Measurements from ENCODE around the gene TIGD6. TPM values are rescaled to one million over a fixed set of nuclear protein-coding genes. Genes with fewer than 3 reads are reported as not detected.

The TIGD6 gene
- polyA plus RNA-seq, 4 donors = 5.6 to 7.5 (median 6.8) TPM

- no peak for DNase-seq (ENCODE audit: low read depth in 4 of 4, low spot score in 2 of 4)
Measured at GRCh38 chr5:150017226-150018005, 17.0 kb upstream of the TIGD6 start.

DNA sequence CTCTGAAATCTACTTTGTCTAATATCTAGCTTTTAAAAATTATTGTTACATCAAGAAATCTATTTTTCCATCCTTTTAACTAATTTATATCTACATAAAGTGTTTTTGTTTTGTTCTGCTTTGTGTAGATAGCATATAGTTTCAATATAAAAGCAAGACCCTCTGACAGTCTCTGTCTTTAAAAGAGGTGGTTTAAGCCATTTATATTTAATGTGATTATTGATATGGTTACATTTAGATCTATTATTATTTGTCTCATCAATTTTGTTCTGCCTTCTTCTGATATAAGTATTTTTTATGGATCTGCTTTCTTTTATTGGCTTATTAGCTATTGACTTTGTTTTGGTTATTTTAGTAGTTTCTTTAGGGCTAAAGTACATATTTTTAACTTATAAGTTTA, 16.1 kb upstream of the TIGD6 start:
- DNase-seq (ENCODE audit: low read depth in 4 of 4, low spot score in 2 of 4) = no peak

GRCh38 chr5:150015415-150015814, 15.0 kb upstream of the TIGD6 start:
- no peak for DNase-seq (ENCODE audit: low read depth in 4 of 4, low spot score in 2 of 4)

DNA sequence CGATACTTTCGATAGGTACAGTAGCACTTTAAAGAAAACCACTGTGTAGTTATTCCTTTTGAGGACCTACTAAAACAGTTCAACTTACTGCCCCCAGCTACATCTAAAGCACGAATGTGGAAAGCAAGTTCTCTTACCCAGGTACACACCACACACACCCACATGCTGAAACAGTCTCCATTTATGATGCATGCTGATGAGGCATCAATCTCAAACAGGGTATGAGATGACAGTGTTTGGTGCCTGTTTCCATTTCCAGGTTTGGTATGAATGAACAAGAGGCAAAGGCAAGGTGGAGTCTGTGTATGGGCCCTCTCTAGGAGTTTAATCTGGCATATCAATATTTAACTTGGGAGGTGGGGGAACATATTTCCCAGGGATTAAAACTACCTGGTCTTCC, 14.0 kb upstream of the TIGD6 start:
- no peak for DNase-seq (ENCODE audit: low read depth in 4 of 4, low spot score in 2 of 4)

GRCh38 chr5:150013931-150014330, 13.5 kb upstream of the TIGD6 start:
- no peak for DNase-seq (ENCODE audit: low read depth in 4 of 4, low spot score in 2 of 4)

- no peak for DNase-seq (ENCODE audit: low read depth in 4 of 4, low spot score in 2 of 4)
Measured at GRCh38 chr5:150009671-150010387, 9.4 kb upstream of the TIGD6 start.

DNA sequence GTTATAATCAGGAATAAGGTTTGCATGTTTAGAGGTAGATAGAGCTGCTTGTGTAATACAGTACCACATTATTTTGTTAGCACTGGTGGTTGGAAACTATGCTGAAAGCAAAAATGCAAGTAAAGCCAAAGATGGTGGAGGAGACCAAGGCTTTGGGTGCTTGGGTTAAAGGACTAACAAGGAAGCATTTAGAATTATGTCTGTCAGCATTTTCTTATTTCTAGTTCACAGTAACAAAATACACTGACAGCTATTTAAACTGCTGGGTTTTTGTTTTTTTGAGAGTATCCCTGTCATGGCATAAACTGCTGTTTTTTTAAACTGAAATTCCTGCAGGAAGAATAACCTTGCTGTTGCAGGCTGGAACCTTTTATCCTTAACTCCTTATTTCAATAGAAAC, 6.6 kb upstream of the TIGD6 start:
- no peak for DNase-seq (ENCODE audit: low read depth in 4 of 4, low spot score in 2 of 4)

DNA sequence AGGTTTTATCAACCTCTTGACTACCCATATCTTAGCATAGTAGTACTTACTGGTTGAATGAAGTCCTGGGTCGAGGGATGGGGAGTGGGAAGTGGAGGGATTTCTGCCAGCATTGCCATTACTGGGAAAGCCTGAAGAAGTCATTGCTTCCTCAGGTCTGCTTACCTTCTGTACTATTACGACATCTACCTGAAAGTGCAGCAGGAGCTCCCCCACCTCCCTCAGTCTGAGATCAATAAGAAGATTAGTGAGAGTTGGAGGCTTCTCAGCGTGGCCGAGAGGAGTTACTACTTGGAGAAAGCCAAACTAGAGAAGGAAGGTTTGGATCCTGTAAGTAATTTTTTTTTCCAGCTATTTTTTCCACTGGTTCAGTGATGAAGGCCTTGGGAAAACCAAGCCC, 5.9 kb upstream of the TIGD6 start:
- DNase-seq (ENCODE audit: low read depth in 4 of 4, low spot score in 2 of 4) = no peak

DNA sequence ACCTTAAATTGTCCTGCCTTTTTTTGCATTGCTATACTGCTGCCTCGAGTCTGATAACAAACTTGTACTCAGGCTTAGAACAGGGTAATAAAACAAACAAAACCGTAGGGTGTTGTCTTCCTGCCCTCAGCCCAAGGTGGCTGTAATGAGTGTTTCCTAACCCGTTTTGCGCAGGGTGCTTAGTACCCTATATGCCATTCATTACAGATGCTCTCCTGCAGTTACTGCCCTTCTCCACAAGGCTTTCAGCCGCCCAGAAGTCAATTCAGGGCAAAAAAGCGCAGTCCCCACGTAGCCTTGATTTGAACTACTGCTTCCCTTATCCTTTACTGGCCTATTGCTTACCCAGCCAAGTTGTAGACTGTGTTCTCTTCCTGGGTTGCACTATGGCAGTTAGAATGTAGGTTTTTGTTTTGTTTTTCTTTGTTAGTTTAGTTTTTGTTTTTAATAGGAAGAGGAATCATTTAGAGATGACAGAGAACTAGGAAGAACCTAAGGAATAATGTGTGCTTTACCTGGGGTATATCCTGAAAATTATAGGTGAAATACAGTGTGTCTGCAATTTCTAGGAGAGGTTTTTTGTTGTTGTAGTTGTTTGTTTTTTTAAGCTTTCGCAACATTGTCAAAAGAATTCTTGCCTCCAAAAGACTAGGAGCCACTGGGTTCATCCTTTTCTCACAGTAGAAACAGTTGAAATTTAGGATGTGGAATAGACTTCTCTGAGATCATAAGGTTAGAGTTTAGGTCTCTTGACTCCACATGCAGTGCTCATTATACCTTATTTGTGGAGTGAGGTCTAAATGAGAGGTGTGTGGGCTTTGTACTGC, 1.4 kb upstream of the TIGD6 start:
- DNase-seq (ENCODE audit: low read depth in 4 of 4, low spot score in 2 of 4) = no peak

- DNase-seq (ENCODE audit: low read depth in 4 of 4, low spot score in 2 of 4) = no peak
Measured at GRCh38 chr5:150000990-150001659, 671 bp upstream of the TIGD6 start.

- no peak for DNase-seq (ENCODE audit: low read depth in 4 of 4, low spot score in 2 of 4)
Measured at GRCh38 chr5:149999866-150000255, 593 bp downstream of the TIGD6 start.

DNA sequence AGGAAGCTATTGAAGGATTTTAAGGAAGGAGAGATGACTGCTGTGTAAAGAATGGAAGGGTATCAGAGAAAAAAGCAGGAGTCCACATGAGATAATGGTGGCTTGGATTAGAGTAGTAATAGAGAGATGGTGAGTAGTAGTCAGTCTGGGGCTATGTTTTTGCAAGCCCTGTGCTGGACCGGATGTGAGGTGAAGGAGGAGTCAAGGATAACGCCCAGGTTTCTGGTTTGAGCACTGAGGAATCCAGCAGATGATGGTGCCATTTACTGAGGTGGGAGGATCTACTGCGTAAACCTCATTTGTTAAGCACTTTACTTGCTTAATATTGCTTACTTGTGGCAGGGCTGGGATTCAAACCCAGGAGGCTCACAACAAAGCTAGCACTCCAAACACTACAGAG, 1.1 kb downstream of the TIGD6 start:
- DNase-seq (ENCODE audit: low read depth in 4 of 4, low spot score in 2 of 4) = no peak

GRCh38 chr5:149998281-149998680, 2.2 kb downstream of the TIGD6 start:
- DNase-seq (ENCODE audit: low read depth in 4 of 4, low spot score in 2 of 4) = no peak

DNA sequence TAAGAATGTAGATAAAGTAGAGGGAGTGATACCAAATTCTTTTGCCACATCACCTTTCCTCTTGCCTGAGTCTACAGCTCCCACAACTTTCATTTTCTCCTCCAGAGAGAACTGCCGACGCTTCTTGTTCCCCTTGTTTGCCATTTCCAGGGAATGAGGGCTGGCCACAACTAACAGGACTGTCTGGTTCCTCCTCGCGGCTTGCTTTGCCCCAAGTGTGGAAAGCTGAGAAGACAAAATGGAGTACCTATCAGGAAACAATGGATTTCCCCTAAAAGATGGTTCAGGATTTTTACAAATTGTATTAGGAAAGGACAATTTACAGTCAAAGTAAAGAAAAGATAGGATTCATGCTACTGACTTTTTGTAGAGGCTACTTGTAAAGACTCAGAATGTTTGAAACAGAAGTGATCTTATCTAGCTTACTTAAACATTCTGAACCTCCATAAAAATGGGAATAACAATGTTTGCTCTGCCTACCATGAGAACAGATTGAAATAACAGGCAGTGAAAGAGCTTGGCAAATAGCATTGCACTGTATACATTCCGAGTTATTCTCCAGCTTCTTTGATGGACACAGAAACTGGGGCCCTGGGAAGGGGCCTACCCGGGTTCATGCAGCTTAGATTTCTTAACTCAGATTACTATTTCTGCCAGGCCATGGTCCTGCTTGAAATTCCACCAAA, 4.1 kb downstream of the TIGD6 start:
- no peak for DNase-seq (ENCODE audit: low read depth in 4 of 4, low spot score in 2 of 4)

DNA sequence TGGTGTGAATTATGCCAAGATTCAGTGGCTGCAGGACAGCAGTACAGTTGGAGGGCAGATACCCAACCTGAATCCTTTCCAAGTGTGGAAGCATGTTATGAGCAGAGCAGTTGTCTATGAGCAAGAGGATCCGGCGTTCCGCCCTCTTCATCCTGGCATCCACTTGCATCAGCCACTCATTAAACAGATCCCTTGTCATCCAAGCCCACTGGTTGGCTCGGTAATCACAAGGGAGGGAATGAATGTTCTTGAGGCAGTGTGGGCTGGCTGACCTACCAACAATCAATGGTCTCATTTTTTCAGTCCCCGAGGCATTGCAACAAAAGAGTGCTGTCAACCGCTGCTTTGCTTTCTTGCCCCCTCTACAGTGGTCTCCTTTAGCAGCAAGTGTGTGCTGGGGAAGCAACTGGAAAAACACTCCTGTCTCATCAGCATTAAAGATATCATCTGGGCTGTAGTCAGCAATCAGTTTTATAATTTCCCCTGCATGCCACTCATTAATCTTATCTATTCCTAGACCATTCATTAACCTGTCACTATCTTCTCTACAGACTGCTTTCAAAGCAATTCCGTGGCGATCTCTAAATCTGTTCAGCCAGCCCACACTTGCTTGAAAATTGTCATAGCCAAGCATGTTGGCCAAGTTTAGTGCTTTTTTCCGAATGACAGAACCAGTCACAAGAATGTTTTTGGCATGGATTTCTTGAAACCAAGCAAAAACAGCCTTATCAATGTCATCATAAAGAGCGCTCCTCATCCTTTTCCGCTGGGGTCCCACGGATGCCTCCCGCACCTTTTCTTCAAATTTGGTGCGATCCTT, 4.9 kb downstream of the TIGD6 start:
- no peak for DNase-seq (ENCODE audit: low read depth in 4 of 4, low spot score in 2 of 4)

DNA sequence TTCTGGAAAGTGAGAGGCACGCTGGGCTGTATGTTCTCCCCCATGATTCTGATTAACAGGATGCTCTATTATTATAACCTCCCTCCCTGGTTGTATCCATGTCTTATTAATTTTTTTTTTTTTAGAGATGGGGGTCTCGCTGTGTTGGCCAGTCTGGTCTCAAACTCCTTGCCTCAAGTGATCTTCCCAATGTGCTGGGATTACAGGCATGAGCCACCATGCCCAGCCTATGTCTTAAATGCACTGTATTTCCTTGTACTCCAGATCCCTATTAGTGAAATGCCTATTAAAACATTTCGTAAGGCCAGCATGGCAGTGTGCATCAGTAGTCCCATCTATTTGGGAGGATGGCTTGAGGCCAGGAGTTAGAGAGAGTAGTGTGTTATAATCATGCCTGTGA, 7.0 kb downstream of the TIGD6 start:
- DNase-seq (ENCODE audit: low read depth in 4 of 4, low spot score in 2 of 4) = no peak

GRCh38 chr5:149990518-149991376, 9.7 kb downstream of the TIGD6 start:
- DNase-seq (ENCODE audit: low read depth in 4 of 4, low spot score in 2 of 4) = peak in 3 of 4 donors; percentile 46 to 73 (median 49)

DNA sequence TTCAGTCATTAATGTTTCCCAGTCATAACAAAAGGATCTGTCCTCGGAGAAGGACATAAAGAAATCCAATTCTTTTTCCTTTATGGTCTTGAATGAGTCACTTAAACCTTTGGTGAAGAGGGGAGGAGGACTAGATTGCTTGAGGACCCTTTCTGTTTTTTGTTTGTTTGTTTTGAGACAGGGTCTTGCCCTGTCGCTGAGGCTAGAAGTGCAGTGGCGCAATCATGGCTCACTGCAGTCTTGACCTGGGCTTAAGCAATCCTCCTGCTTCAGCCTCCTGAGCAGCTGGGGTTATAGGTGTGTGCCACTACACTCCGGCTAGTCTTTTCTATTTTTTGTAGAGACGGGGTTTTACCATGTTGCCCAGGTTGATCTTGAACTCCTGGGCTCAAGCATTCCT, 12.3 kb downstream of the TIGD6 start:
- no peak for DNase-seq (ENCODE audit: low read depth in 4 of 4, low spot score in 2 of 4)

All from left renal cortex interstitium (tissue), 4 donors.